Parathyroid adenoma (tissue), 2 donors: ENCODE measurements around the gene LAPTM5.

Experiments used
- H2AFZ ChIP-seq: fragments of 300-600 bp; sonication (generic); one replicate; pipeline ENCODE4 v1.7.0; 2017; ENCODE audit warnings: antibody characterized with exemption, mild to moderate bottlenecking
- H3K27ac ChIP-seq: fragments of 300-600 bp; sonication (generic); one replicate; pipeline ENCODE4 v1.7.0; 2017
- H3K27me3 ChIP-seq: fragments of 300-600 bp; sonication (generic); one replicate; pipeline ENCODE4 v1.7.0; 2017; ENCODE audit warnings: low read length; ENCODE audit not compliant: control insufficient read depth, insufficient read depth
- H3K36me3 ChIP-seq: fragments of 300-600 bp; sonication (generic); one replicate; pipeline ENCODE4 v1.7.0; 2017; ENCODE audit warnings: low read length; ENCODE audit not compliant: control insufficient read depth, insufficient read depth
- H3K4me1 ChIP-seq: fragments of 300-600 bp; sonication (generic); one replicate; pipeline ENCODE4 v1.7.0; 2017; ENCODE audit warnings: control low read depth
- H3K4me2 ChIP-seq: fragments of 300-600 bp; sonication (generic); one replicate; pipeline ENCODE4 v1.7.0; 2017; ENCODE audit warnings: low read length
- H3K4me3 ChIP-seq: fragments of 300-600 bp; sonication (generic); one replicate; pipeline ENCODE4 v1.7.0; 2017; ENCODE audit warnings: low read depth, low read length
- H3K79me2 ChIP-seq: fragments of 300-600 bp; sonication (generic); one replicate; pipeline ENCODE4 v1.7.0; 2017; ENCODE audit warnings: control low read depth
- H3K9ac ChIP-seq: fragments of 300-600 bp; sonication (generic); one replicate; pipeline ENCODE4 v1.7.0; 2017; ENCODE audit warnings: mild to moderate bottlenecking
- H3K9me3 ChIP-seq: fragments of 300-600 bp; sonication (generic); one replicate; pipeline ENCODE4 v1.7.0; 2017; ENCODE audit warnings: low read length; ENCODE audit not compliant: control insufficient read depth
- CTCF ChIP-seq: fragments of 300-600 bp; sonication (generic); IDR thresholded peaks from one replicate; pipeline ENCODE4 v1.7.0; 2017; ENCODE audit warnings: antibody characterized with exemption, mild to moderate bottlenecking
- donor health status: primary hyperparathyroidism.

Gene LAPTM5

GRCh38 chr1:30749691-30750583 is 7.6 kb downstream of the LAPTM5 start:
- no peak for TF ChIP-seq CTCF
- Histone ChIP-seq H3K27me3 (no peaks in the 10 kb centered on the region), H2AFZ (no peak overlapping the region), H3K4me3 (no peak overlapping the region), H3K9ac (no peak overlapping the region), H3K4me2 (no peak overlapping the region), H3K4me1 (no peaks in the 10 kb centered on the region), H3K9me3 (no peaks in the 10 kb centered on the region), H3K79me2 (no peaks in the 10 kb centered on the region), H3K27ac (no peak overlapping the region), H3K36me3 (no peaks in the 10 kb centered on the region)

DNA sequence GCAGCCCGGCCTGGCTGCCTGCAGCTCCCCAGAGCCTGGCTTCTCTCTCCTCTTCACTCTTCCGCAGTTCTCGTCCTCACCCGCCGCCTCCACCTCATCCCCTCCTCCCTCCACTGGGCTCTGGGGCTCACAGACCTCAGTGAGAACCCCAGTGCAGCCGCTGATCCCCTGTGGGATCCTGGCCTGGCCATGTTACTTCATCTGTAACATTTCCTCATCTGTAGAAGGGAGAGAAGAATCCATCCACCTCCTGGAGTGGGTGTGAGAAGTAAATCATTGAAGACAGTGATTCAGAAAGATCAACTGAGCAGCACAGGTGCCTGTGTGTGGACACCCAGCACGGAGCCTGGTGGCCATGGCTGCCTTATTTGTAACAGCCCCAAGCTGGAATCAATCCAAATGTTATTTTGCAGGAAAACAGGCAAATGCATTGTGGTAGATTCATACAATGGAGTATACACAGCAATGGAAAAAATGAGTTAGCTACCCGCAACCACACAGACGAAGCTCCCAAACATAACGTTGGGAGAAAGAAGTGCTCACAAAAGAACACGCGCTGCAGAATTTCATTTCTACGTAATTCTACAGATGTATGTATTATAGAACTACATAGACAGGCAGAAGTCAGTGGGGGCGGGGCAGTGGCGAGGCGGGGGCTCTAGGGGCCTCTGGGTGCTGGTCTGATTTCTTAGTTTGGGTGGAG is 8.7 kb downstream of the LAPTM5 start:
- H3K4me2 ChIP-seq = no peak overlapping the region
- no peaks in the 10 kb centered on the region for H3K9me3 ChIP-seq
- no peak overlapping the region for H3K27ac ChIP-seq
- no peaks in the 10 kb centered on the region for H3K36me3 ChIP-seq
- no peaks in the 10 kb centered on the region for H3K4me1 ChIP-seq
- H3K9ac ChIP-seq = no peak overlapping the region
- no peak overlapping the region for H3K4me3 ChIP-seq
- TF ChIP-seq CTCF = no peak
- no peaks in the 10 kb centered on the region for H3K79me2 ChIP-seq
- H2AFZ ChIP-seq = no peak overlapping the region
- H3K27me3 ChIP-seq = no peaks in the 10 kb centered on the region

- no peak overlapping the region for H3K9ac ChIP-seq
- no peak overlapping the region for H3K4me2 ChIP-seq
- no peaks in the 10 kb centered on the region for H3K4me1 ChIP-seq
- no peaks in the 10 kb centered on the region for H3K9me3 ChIP-seq
- H3K36me3 ChIP-seq = no peaks in the 10 kb centered on the region
- no peak overlapping the region for H3K4me3 ChIP-seq
- no peak overlapping the region for H3K27ac ChIP-seq
- TF ChIP-seq CTCF = no peak
- no peak overlapping the region for H2AFZ ChIP-seq
- no peaks in the 10 kb centered on the region for H3K27me3 ChIP-seq
- H3K79me2 ChIP-seq = no peaks in the 10 kb centered on the region
These were observed 9.4 kb downstream of the LAPTM5 start for GRCh38 chr1:30748098-30748698.

DNA sequence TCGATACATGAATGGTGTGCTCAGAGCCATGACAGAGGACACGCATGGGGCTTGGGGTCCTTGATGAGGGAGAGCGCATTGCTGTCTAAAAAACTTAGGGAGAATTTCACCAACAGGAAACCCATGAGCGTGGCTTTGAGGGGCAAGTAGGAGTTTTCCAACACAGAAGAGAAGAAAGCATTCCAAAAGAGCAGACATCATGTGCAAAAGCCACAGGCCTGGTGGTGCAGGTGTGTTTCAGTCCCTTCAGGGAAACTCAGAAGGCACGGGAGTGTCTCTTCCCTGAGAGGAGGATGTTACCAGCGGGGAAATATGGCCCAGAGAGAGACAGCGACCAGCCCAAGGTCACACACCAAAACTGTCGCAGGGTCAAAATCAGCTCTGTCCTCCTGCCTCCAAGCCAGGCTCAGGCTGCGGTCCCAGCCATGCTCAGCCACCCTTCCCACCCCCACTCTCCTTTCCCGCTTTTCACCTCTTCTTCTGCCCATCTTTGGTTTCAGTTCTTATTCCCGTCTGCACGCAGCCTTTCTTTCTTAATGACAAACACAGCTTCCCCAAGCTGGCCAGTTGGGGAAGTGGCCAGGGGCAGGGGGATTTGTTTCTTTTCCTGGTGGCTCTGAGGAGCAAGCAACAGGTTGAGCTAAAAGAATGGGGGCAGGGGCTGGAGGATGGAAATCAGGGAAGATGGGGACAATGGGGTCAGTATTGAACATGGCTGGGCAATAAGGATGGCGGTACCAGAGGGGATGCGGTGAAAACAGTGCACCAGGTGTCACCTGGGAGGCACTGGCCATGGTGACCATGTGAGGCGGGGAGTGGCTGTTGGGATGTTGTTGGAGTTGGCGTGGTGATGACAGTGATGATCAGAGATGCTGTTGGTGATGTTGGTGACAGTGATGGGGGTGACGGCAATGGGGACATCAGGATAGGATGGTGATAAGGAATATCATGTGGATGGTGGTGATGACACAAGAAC is 10.3 kb downstream of the LAPTM5 start:
- Histone ChIP-seq H3K27ac (no peak overlapping the region), H3K4me2 (no peak overlapping the region), H3K79me2 (no peaks in the 10 kb centered on the region), H3K9ac (no peak overlapping the region), H2AFZ (no peak overlapping the region), H3K9me3 (no peaks in the 10 kb centered on the region), H3K36me3 (no peaks in the 10 kb centered on the region), H3K27me3 (no peaks in the 10 kb centered on the region), H3K4me1 (no peaks in the 10 kb centered on the region), H3K4me3 (no peak overlapping the region)
- no peak for TF ChIP-seq CTCF
